ENCODE data around the gene FAM222B. TPM values are rescaled to one million over a fixed set of nuclear protein-coding genes. Genes with fewer than 3 reads are reported as not detected.

The FAM222B gene
- total RNA-seq, 1 donor from 2014 or later = 3.2 TPM

GRCh38 chr17:28746611-28747050 lies 96.0 kb downstream of the FAM222B start:
- no peaks in the 10 kb centered on the region for H3K27me3 ChIP-seq (ENCODE audit: control insufficient read depth, insufficient read depth, low read length)

GRCh38 chr17:28745786-28746411 lies 96.7 kb downstream of the FAM222B start:
- H3K36me3 ChIP-seq (ENCODE audit: control insufficient read depth, insufficient read depth, low read length) = peaks cover 34% of the 10 kb centered on the region
- no peak for FAIRE-seq
- peak; percentile 91 for DNase-seq (ENCODE audit: low read depth)
- TF ChIP-seq, protein P1, sequence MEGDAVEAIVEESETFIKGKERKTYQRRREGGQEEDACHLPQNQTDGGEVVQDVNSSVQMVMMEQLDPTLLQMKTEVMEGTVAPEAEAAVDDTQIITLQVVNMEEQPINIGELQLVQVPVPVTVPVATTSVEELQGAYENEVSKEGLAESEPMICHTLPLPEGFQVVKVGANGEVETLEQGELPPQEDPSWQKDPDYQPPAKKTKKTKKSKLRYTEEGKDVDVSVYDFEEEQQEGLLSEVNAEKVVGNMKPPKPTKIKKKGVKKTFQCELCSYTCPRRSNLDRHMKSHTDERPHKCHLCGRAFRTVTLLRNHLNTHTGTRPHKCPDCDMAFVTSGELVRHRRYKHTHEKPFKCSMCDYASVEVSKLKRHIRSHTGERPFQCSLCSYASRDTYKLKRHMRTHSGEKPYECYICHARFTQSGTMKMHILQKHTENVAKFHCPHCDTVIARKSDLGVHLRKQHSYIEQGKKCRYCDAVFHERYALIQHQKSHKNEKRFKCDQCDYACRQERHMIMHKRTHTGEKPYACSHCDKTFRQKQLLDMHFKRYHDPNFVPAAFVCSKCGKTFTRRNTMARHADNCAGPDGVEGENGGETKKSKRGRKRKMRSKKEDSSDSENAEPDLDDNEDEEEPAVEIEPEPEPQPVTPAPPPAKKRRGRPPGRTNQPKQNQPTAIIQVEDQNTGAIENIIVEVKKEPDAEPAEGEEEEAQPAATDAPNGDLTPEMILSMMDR (IDR thresholded peaks at IDR 0.05; ENCODE audit: insufficient read depth, low read length, severe bottlenecking) = no peak
- H3K27me3 ChIP-seq (ENCODE audit: control insufficient read depth, insufficient read depth, low read length) = no peaks in the 10 kb centered on the region
- peak overlapping the region; percentile 63 for H3K4me3 ChIP-seq (ENCODE audit: low read depth, low read length)

More at GRCh38 chr17:28746611-28747050, 96.0 kb downstream of the FAM222B start:
- H3K4me3 ChIP-seq (ENCODE audit: low read depth, low read length) = peak overlapping the region; percentile 0
- TF ChIP-seq, protein P1 (IDR thresholded peaks at IDR 0.05; ENCODE audit: insufficient read depth, low read length, severe bottlenecking) = no peak
- FAIRE-seq (no peak), DNase-seq (ENCODE audit: low read depth) (no peak)
- H3K36me3 ChIP-seq (ENCODE audit: control insufficient read depth, insufficient read depth, low read length) = peaks cover 35% of the 10 kb centered on the region

DNA sequence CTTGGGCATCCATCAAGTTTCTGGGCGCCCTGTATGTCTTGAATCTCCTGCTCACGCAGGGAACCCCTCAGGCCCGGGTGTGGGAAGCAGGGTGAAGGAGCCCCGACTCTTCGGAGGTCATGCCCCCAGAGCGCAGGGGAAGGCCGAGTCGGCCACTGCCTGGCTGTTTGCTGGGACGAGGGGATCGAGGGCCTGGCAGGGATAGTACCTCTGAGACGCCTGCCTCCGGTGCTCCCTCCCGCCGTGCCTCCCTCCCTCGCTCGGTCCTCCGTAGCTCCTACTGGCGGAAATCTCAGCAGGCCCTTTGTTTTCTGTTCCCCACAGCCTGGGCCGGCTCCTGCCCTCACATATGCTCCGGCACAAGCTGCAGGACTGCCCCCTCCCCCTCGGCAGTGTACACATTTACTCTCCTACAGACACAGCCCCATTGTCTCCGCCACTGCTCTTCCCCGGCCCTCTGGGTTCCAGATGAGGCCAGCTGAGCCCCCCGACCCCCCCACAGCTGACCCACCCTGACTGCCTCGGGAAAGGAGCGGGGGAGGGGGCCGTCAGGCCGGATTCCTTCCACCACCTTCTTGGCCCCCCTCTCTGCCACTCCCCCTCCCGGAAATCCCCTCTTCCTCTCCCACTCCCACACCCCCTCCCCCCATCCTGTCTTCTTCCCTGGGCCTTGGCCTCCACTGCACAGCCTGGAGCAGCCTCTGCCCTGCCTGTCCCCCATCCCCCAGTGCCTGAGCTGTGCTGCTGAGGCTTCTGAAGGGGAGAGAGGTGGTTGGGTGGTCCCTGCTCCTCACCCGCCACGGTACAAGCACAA lies 97.4 kb downstream of the FAM222B start:
- peak overlapping the region; percentile 63 for H3K4me3 ChIP-seq (ENCODE audit: low read depth, low read length)
- TF ChIP-seq, protein P1 (IDR thresholded peaks at IDR 0.05; ENCODE audit: insufficient read depth, low read length, severe bottlenecking) = no peak
- no peaks in the 10 kb centered on the region for H3K27me3 ChIP-seq (ENCODE audit: control insufficient read depth, insufficient read depth, low read length)
- FAIRE-seq (no peak), DNase-seq (ENCODE audit: low read depth) (peak; percentile 38)
- H3K36me3 ChIP-seq (ENCODE audit: control insufficient read depth, insufficient read depth, low read length) = peaks cover 30% of the 10 kb centered on the region

DNA sequence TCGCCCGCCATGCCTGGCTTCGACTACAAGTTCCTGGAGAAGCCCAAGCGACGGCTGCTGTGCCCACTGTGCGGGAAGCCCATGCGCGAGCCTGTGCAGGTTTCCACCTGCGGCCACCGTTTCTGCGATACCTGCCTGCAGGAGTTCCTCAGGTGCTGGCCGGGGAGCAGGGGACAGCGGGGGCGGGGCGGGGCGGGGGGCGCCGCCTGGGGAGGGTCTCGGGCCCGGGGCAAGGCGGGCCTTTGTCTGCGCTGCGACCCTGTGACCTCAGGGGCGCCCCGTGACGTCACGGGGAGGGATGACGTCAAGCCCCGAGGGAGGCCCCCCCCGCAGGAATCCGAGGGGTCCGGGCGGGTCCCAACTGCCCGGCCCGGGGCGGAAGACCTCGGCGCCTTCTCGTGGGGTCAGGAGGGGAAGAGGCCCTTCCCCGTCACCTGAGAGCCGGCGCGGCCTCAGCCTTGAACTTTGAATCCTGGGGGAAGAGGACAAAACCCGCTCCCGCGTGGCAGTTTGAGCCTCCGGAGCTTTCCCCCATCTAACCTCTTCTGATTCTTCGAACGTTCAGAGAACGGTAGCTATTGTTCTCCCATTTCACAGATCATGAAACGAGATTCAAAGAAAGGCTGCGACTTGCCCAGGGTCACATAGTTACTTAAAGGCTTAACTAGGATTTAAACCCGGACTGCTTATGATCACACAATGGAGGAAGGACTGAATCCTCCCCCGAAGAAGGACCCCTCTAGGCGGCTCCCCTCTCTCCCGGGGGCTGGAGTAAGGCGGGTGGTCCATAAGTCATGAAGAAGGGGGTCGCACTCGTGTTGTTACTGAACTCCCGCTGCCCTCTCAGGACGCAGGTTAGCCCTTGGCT lies 98.3 kb downstream of the FAM222B start:
- Histone ChIP-seq H3K4me3 (ENCODE audit: low read depth, low read length) (peak overlapping the region; percentile 63), H3K27me3 (ENCODE audit: control insufficient read depth, insufficient read depth, low read length) (no peaks in the 10 kb centered on the region), H3K36me3 (ENCODE audit: control insufficient read depth, insufficient read depth, low read length) (peaks cover 25% of the 10 kb centered on the region)
- DNase-seq (ENCODE audit: low read depth) (no peak), FAIRE-seq (no peak)
- TF ChIP-seq, protein P1 (IDR thresholded peaks at IDR 0.05; ENCODE audit: insufficient read depth, low read length, severe bottlenecking) = no peak

DNA sequence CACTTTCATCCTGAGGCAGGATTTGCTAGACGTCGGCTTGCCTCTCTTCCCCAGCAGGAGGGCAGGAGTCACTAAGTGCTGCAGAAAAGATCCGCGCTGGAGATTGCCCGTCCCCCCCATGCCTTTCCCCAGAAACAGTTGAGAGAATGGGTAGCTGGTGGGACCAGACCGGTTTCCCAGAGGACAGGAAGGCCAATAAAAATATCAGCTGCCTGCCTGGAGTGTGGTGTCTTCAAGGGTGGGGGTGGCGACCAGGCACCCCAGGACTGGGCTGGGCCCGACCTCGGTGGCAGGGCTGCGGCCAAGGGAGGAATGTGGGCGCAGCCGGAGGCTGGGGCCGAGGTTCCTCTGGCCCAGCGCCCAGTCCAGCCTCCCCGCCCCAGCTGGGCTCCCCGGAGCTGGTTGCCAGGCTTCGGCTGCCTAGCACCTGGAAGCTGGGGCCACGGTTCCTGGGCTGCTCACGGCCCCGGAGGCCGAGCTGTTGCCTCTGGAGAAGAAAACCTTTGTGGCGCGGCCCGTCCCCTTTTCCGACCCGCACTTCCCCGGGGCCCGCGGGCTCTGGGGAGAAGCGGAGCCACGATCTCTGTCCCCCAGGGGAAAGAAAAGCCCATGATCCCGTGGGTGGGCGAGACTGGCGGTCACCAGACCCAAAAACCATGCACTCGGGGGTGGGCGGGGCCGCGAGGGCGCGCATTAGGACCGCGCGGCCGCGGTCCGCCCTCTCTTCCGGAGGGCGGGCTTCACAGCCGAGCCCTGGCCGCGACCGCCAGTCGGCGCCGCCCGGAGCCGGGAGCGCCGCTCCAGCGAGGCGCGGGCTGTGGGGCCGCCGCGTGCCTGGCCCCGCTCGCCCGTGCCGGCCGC lies 99.1 kb downstream of the FAM222B start, which contains the start of gene TRAF4:
TSS of gene TRAF4 (plus strand) at position 769 of the 861 bp plus-strand sequence. CDS start 102 bp downstream, outside the sequence.
- FAIRE-seq = no peak
- peak; percentile 50 for DNase-seq (ENCODE audit: low read depth)
- H3K36me3 ChIP-seq (ENCODE audit: control insufficient read depth, insufficient read depth, low read length) = peaks cover 20% of the 10 kb centered on the region

More for the DNA sequence above, 99.1 kb downstream of the FAM222B start, which contains the start of gene TRAF4:
- TF ChIP-seq, protein P1 (IDR thresholded peaks at IDR 0.05; ENCODE audit: insufficient read depth, low read length, severe bottlenecking) = peak; percentile 21
- Histone ChIP-seq H3K27me3 (ENCODE audit: control insufficient read depth, insufficient read depth, low read length) (no peaks in the 10 kb centered on the region), H3K4me3 (ENCODE audit: low read depth, low read length) (peak within 1 kb of the TSS; percentile 63)
